ES-I3 (cell line): ENCODE data around the gene BRSK1.
A peak's percentile ranks its signal among the peaks of the same experiment; 100 is the strongest.

Experiments used
- H3K36me3 ChIP-seq: 2 replicates; pipeline ENCODE4 v1.6.1; 2013; ENCODE audit warnings: mild to moderate bottlenecking, low read length, control low read depth, moderate library complexity; ENCODE audit not compliant: insufficient read depth
- H3K4me1 ChIP-seq: 2 replicates; pipeline ENCODE4 v1.6.1; 2013; ENCODE audit warnings: mild to moderate bottlenecking, control low read depth, low read length; ENCODE audit not compliant: insufficient read depth
- H3K9ac ChIP-seq: 2 replicates; pipeline ENCODE4 v1.6.1; 2013; ENCODE audit warnings: low read depth, mild to moderate bottlenecking, low read length, moderate library complexity
- H3K9me3 ChIP-seq: 2 replicates; pipeline ENCODE4 v1.6.1; 2013; ENCODE audit warnings: mild to moderate bottlenecking, low read length, moderate library complexity; ENCODE audit not compliant: control insufficient read depth, insufficient read depth

BRSK1 gene

GRCh38 chr19:55299991-55300390 lies 16.2 kb downstream of the BRSK1 start:
- H3K36me3 ChIP-seq, result no peaks in the 10 kb centered on the region; the same call in 1 of the 2 replicates
- peaks cover 4% of the 10 kb centered on the region; the same call in 1 of the 2 replicates for H3K4me1 ChIP-seq
- no peak overlapping the region for H3K9ac ChIP-seq
- H3K9me3 ChIP-seq, result no peaks in the 10 kb centered on the region

GRCh38 chr19:55300886-55301458 lies 17.2 kb downstream of the BRSK1 start:
- Histone ChIP-seq H3K9ac (peak overlapping the region; percentile 52; the same call in 1 of the 2 replicates), H3K9me3 (no peaks in the 10 kb centered on the region), H3K36me3 (no peaks in the 10 kb centered on the region; the same call in 1 of the 2 replicates), H3K4me1 (peaks cover 6% of the 10 kb centered on the region)

- Histone ChIP-seq H3K36me3 (0 out of 2 replicates have a peak, but pooled peaks cover 5% of the 10 kb centered on the region), H3K9ac (peak overlapping the region; percentile 52; the same call in 1 of the 2 replicates), H3K4me1 (peaks cover 6% of the 10 kb centered on the region), H3K9me3 (no peaks in the 10 kb centered on the region)
Observed at GRCh38 chr19:55301459-55302317, 17.9 kb downstream of the BRSK1 start.

GRCh38 chr19:55302318-55302703 lies 18.5 kb downstream of the BRSK1 start:
- Histone ChIP-seq H3K9ac (no peak overlapping the region), H3K9me3 (no peaks in the 10 kb centered on the region), H3K36me3 (0 out of 2 replicates have a peak, but pooled peaks cover 9% of the 10 kb centered on the region), H3K4me1 (peaks cover 6% of the 10 kb centered on the region)

GRCh38 chr19:55303477-55303876 lies 19.7 kb downstream of the BRSK1 start:
- H3K9ac ChIP-seq, result no peak overlapping the region
- peaks cover 6% of the 10 kb centered on the region for H3K4me1 ChIP-seq
- no peaks in the 10 kb centered on the region for H3K9me3 ChIP-seq
- H3K36me3 ChIP-seq, result 0 out of 2 replicates have a peak, but pooled peaks cover 9% of the 10 kb centered on the region

- H3K36me3 ChIP-seq, result 0 out of 2 replicates have a peak, but pooled peaks cover 9% of the 10 kb centered on the region
- H3K9ac ChIP-seq, result no peak overlapping the region
- peaks cover 6% of the 10 kb centered on the region for H3K4me1 ChIP-seq
- no peaks in the 10 kb centered on the region for H3K9me3 ChIP-seq
Observed at GRCh38 chr19:55304279-55304978, 20.6 kb downstream of the BRSK1 start.

- H3K36me3 ChIP-seq, result 0 out of 2 replicates have a peak, but pooled peaks cover 9% of the 10 kb centered on the region
- peaks cover 6% of the 10 kb centered on the region for H3K4me1 ChIP-seq
- no peak overlapping the region for H3K9ac ChIP-seq
- H3K9me3 ChIP-seq, result no peaks in the 10 kb centered on the region
Observed at GRCh38 chr19:55304980-55305379, 21.2 kb downstream of the BRSK1 start.

GRCh38 chr19:55305491-55305890 lies 21.7 kb downstream of the BRSK1 start:
- H3K9ac ChIP-seq, result no peak overlapping the region

GRCh38 chr19:55305983-55306562 lies 22.3 kb downstream of the BRSK1 start:
- Histone ChIP-seq H3K9ac (no peak overlapping the region), H3K4me1 (peaks cover 6% of the 10 kb centered on the region), H3K36me3 (peaks cover 9% of the 10 kb centered on the region; the same call in 1 of the 2 replicates), H3K9me3 (no peaks in the 10 kb centered on the region)

More at GRCh38 chr19:55305491-55305890, 21.7 kb downstream of the BRSK1 start:
- peaks cover 6% of the 10 kb centered on the region for H3K4me1 ChIP-seq
- no peaks in the 10 kb centered on the region for H3K9me3 ChIP-seq
- peaks cover 9% of the 10 kb centered on the region; the same call in 1 of the 2 replicates for H3K36me3 ChIP-seq

GRCh38 chr19:55306712-55307111 lies 22.9 kb downstream of the BRSK1 start:
- Histone ChIP-seq H3K9ac (no peak overlapping the region), H3K4me1 (peaks cover 3% of the 10 kb centered on the region), H3K36me3 (peaks cover 9% of the 10 kb centered on the region; the same call in 1 of the 2 replicates), H3K9me3 (no peaks in the 10 kb centered on the region)

GRCh38 chr19:55308281-55308680 lies 24.5 kb downstream of the BRSK1 start:
- Histone ChIP-seq H3K9me3 (no peaks in the 10 kb centered on the region), H3K36me3 (peaks cover 9% of the 10 kb centered on the region; the same call in 1 of the 2 replicates), H3K9ac (no peak overlapping the region), H3K4me1 (peaks cover 3% of the 10 kb centered on the region)

GRCh38 chr19:55309448-55309847 lies 25.7 kb downstream of the BRSK1 start:
- H3K4me1 ChIP-seq, result peaks cover 3% of the 10 kb centered on the region
- no peak overlapping the region for H3K9ac ChIP-seq
- no peaks in the 10 kb centered on the region for H3K9me3 ChIP-seq
- peaks cover 9% of the 10 kb centered on the region; the same call in 1 of the 2 replicates for H3K36me3 ChIP-seq

- H3K4me1 ChIP-seq, result no peaks in the 10 kb centered on the region; the same call in 1 of the 2 replicates
- H3K36me3 ChIP-seq, result peaks cover 9% of the 10 kb centered on the region; the same call in 1 of the 2 replicates
- H3K9me3 ChIP-seq, result no peaks in the 10 kb centered on the region
- H3K9ac ChIP-seq, result no peak overlapping the region
Observed at GRCh38 chr19:55310498-55310897, 26.7 kb downstream of the BRSK1 start.

- no peaks in the 10 kb centered on the region for H3K4me1 ChIP-seq
- no peak overlapping the region for H3K9ac ChIP-seq
- H3K36me3 ChIP-seq, result peaks cover 7% of the 10 kb centered on the region; the same call in 1 of the 2 replicates
- no peaks in the 10 kb centered on the region for H3K9me3 ChIP-seq
Observed at GRCh38 chr19:55311397-55311796, 27.6 kb downstream of the BRSK1 start.
